HG03354 (cell line): ENCODE data around the gene PLEKHG4.

Source experiments
- ATAC-seq: cut with Tn5 transposase; IDR thresholded peaks from one replicate; pipeline ENCODE4 v1.9.1; 2021; ENCODE audit warnings: mild to moderate bottlenecking; ENCODE audit not compliant: unreplicated experiment, poor library complexity, severe bottlenecking

Gene PLEKHG4

DNA sequence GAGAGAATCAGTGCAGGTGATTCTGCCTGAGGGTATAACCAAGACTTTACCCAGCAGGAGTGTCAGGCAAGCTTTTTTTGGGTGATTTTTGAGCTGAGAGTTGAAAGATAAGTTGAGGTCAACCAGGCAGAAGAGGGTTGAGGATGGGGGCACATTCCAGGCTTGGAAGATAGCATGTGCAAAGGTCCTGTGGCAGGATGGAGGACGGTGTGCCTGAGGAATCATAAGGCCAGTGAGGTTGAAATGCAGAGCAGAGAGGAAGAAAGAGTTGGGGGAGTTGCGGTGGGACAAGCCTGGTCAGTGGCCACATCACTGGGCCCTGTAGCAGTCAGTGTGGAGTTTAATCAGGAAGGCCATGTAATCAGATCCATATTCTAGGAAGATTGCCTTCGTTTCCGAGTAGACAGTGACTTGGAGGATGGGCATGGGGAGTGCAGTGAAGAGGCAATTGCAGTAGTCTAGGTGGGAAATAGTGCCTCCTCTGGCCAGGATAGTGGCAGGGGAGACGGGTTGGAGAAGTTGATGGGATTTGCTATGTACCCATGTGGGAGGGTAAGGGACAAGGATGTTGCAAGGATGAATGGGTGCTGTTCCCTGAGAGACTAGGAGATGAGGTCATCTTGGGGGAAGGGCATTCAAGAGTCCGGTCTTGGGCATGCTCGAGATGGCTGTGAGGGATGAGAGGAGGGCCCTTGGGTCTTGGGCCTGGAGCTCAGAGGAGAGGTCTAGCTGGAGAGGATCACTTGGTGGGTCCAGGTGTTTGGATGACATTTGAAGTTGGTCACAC, 3.9 kb downstream of the PLEKHG4 start:
- no peak for ATAC-seq

DNA sequence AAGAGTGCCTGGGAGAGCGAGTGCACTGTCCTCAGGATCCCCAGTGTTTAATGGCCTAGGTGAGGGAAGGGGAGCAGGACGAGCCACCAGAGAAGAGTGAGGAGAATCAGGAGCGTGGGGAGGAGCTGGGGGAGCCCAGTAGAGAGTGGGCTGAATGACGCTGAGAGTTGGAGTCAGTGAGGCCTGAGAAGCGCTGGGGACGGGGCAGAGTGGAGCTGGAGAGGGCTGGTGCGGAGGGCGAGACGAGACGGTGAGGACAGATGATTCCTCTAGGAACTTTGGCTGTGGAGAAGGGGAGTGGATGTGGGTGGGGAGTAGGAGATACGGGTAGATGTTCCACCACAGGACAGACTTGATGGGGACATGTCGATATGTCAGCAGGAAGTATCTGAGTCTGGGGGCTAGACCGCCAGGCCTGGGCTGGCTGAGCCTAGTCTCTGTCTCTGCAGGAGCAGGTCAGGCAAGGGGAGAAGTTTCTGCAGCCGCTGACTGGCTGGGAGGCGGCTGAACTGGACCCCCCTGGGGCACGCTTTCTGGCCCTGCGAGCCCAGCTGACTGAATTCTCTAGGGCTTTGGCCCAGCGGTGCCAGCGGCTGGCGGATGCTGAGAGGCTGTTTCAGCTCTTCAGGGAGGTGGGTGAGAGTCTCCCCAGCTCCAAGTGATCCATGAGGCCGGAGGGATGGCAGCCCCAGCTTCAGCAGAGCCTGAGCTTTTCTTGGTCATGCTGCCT, 4.7 kb downstream of the PLEKHG4 start:
- no peak for ATAC-seq

DNA sequence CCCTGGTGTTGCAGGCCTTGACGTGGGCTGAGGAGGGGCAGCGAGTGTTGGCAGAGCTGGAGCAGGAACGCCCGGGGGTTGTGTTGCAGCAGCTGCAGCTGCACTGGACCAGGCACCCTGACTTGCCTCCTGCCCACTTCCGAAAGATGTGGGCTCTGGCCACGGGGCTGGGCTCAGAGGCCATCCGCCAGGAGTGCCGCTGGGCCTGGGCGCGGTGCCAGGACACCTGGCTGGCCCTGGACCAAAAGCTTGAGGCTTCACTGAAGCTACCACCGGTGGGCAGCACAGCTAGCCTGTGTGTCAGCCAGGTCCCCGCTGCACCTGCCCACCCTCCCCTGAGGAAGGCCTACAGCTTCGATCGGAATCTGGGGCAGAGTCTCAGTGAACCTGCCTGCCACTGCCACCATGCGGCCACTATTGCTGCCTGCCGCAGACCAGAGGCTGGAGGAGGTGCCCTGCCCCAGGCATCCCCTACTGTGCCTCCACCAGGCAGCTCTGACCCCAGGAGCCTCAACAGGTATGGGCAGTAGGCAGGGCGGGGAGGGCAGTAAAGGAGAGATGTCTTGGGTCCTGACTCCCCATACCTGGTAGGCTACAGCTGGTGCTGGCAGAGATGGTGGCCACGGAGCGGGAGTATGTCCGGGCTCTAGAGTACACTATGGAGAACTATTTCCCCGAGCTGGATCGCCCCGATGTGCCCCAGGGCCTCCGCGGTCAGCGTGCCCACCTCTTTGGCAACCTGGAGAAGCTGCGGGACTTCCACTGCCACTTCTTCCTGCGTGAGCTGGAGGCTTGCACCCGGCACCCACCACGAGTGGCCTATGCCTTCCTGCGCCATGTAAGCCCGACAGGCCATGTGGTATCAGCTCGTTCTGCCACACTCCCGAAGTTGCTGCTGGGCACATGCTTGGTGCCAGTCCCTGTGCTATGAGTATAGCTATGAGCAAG, 5.6 kb downstream of the PLEKHG4 start:
- no peak for ATAC-seq

DNA sequence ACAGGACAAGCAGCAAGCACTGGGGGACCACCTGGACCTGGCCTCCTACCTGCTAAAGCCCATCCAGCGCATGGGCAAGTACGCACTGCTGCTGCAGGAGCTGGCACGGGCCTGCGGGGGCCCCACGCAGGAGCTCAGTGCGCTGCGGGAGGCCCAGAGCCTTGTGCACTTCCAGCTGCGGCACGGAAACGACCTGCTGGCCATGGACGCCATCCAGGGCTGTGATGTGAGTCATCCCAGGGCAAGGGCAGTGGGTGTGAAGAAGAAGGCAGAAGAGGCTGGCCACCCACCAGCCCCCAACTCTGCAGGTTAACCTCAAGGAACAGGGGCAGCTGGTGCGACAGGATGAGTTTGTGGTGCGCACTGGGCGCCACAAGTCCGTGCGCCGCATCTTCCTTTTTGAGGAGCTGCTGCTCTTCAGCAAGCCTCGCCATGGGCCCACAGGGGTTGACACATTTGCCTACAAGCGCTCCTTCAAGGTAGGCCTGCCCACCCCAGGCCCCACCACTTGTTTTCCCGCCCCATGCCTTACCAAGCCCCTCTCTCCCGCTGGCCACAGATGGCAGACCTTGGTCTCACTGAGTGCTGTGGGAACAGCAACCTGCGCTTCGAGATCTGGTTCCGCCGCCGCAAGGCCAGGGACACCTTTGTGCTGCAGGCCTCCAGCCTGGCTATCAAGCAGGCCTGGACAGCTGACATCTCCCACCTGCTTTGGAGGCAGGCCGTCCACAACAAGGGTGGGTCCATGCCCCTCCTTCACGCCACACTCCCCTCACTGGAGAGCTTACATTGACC, 7.3 kb downstream of the PLEKHG4 start:
- no peak for ATAC-seq

DNA sequence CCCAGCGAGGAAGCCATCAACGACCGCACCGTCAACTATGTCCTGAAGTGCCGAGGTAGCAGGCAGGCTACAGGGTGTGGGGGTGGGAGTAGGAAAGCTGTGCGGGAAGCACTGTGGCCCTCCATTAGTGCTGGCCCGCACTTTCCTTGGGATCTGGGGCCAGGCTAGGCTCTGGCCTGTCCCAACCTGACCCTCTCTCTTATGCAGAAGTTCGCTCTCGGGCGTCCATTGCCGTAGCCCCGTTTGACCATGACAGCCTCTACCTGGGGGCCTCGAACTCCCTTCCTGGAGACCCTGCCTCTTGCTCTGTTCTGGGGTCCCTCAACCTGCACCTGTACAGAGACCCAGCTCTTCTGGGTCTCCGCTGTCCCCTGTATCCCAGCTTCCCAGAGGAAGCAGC, 8.6 kb downstream of the PLEKHG4 start:
- no peak for ATAC-seq

DNA sequence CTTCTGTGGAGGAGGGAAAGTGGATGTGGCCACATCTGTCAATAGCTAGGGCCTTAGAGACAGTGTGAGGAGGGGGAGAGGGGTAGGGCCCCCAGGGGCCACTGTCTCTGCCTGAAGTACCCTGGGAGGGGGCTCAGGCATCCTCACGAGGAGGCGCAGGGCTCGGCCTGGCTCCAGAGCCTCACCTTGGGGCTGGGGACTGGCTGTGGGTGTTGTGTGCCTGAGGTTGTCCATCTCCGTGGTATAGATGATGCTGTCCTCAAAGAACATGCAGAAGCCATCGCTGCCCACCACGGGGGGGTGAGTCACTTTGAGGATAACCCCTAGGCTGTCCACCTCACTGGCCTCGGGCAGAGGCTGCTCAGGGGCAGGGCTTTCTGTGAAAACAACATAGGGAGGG, 12.1 kb downstream of the PLEKHG4 start:
- no peak for ATAC-seq

DNA sequence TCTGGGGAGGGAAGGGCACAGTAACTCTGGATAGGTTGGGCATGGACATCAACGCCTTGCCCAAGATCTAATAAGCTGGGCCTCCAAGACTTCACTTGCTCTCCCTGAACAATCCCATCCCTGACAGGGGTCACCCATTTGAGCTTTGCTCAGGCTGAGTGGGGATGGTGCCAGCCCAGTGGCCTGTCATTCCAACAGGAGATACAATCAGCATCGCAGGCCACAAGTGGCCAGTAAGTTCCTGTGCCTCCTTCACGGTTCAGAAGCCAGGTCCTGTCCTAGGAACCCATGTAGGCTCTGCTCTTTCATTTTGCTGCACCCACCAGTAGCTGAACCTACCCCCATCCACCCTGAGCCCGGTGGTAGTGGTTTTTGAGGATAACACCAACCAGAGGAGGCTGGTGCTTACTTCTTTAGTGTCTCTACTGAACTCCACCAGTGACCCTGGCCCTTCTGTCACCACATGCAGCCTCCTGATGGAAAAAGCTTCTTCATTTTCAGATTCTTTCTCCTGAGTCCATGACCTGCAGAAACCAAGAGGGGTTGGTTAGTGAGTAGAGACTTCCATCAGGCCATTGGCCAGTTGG, 14.9 kb downstream of the PLEKHG4 start:
- ATAC-seq: no peak

DNA sequence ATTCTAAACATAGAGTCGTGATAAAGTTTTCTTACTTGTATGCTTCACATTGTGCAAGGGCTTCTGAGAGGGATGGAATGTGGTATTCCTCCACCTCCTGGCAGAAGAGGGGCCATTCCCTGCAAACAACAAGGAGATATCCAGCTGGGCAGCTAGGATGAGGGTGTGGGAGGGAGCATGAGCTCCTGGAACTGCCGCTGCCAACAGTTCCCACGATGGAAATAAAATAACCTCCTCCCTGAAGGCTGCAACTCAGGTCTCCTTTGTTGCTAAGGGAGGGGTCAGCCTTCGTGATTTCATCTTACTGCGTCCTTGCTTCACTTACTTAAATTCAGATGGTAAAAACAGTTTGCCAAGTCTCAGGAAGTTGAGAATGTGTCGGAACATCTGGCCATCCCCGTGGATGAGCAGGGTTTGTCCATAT, 15.6 kb downstream of the PLEKHG4 start:
- no peak for ATAC-seq

DNA sequence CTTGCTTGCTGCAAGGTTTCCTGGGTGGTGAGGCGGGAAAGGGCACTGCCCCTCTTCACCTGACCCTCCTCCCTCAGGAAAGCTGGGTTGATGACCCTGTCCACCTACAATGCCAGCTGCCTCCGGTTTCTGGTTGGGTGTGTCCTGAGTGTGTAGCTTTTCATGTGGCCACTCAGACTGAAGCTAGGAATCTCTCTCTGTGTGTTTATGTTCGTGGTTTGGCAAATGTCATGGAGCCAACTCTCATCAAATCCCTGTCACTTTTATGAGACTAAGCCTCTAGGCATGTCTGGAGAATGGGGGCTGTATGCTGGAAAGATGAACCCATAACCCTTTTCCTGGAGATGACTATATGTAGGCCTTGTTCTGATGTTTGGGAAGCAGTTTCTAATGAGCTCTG, 17.1 kb downstream of the PLEKHG4 start:
- ATAC-seq: no peak

DNA sequence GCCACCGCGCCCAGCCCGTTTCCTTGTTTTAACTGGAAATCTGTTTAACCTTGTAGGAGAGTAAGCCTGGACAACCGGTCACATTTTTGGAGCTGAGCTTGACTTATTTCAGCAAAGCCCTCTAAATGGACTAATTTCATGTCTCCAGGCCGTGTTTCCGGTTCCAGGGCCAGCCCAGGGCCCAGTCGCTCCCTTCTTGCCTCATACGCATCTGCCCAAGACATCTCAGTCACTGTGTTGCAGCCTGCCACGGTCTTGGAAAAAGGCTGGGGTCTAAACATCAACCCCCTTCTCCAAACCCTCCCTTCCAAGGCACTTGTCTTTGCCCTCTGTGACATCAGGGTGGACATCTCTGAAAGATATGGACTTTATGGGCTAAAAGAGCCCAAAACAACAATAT, 18.9 kb downstream of the PLEKHG4 start:
- no peak for ATAC-seq

DNA sequence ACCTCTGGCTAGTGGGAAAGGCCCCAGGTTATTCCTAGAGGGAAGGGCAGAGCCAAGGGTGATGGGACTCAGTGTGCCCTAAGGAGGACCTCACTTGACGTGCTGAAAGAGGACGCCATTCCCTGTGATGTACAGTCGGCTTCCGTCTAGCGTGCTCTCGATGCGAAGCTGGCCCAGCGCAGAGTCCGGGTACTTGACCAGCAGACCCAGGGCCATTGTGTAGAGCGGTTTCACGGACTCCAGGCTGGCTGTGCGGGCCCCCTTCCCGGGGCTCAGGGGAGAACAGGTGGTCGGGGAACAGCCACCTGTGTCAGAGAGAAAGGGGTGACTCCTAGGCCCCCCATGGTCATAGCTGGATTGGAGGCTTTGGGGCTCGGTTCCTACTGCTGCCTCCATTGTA, 19.9 kb downstream of the PLEKHG4 start:
- ATAC-seq: no peak

DNA sequence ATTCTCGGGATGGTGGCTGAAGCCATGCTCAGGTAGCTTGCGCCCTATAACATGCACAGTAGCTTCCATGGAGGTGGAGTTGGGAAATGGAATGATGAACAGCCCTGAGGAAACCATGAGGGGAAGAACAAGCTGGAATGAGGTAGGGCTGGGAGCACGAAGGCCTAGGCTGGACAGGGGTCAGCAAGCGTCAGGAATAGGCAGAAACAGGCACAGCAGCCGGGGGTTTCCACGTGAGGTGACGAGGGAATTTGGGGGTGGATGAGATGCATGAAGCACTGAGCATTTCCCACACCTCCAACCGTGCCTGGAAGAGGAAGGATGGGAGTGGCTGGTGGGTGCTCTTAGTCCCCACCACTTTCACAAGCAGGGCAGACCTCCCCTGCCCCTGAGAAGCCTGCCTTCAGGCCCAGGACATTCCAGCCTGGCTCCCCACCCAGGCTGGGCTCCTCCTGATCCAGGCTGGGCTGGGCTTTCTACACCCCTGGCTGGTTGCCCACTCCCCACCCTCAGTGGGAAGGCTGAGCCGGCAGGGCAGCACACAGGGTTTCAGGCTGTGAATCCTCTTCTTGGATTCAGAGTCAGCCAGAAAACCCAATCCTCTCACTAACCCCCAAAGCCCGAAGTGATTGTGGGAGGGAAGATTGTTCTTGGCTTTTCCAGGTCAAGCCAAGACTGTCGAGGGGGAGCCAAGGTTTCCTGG, 21.9 kb downstream of the PLEKHG4 start:
- ATAC-seq: no peak

DNA sequence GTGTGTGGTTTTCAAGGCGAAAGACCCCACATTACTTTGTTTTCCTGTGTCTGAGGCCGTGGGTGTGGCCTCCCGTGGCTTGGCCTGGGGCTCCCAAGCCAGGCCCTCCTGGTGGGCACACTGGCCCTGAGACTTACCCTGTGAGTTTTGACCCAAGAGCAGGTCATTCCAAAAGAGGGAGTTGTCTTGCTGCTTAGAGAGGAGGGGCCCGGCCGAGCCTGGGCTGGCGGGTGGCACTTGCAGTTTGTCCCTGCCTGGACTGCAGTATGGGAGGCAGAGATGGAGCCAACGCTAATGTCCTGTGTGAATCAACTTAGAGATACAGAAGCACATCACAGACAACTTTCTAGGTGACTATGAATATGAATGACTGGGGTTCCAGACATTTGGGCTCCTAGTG, 22.7 kb downstream of the PLEKHG4 start:
- ATAC-seq: no peak

DNA sequence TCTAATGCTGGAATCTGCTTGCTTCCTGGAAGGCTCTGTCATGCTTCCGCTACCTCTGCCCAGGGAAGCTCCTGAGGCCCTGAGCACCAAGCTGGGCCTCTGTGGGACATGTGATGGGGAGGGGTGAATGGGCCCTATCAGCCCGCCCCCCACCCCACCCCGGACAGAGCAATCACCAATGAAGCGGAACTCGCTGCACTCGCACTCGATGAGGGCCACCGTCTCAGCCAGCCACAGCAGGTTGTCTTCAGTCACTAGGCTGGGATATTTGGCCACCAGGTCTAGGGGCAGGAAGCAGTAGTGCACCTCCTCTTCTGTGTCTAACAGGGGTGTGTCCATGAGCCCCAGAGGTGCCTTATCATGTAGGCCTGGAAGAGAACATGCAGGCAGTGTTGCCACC, 23.6 kb downstream of the PLEKHG4 start:
- no peak for ATAC-seq

DNA sequence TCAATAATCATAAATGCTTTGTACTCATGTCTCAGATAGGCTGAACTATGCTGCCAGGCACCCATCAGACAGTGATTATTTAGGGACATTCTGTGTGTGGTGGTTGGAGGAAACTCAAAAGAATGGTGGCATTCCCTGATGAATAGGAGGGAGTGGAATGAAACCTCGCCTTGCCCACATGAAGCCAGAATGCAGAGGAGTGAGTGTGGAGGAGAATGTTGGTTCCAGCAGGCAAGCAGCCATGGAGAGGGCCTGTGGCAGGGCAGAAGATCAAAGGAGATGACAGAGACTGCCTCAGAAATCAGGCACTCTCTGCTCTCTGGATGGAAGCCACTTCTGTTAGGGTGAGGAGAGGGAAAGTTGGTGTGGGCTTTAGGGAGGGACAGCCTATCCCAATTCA, 24.7 kb downstream of the PLEKHG4 start:
- no peak for ATAC-seq

DNA sequence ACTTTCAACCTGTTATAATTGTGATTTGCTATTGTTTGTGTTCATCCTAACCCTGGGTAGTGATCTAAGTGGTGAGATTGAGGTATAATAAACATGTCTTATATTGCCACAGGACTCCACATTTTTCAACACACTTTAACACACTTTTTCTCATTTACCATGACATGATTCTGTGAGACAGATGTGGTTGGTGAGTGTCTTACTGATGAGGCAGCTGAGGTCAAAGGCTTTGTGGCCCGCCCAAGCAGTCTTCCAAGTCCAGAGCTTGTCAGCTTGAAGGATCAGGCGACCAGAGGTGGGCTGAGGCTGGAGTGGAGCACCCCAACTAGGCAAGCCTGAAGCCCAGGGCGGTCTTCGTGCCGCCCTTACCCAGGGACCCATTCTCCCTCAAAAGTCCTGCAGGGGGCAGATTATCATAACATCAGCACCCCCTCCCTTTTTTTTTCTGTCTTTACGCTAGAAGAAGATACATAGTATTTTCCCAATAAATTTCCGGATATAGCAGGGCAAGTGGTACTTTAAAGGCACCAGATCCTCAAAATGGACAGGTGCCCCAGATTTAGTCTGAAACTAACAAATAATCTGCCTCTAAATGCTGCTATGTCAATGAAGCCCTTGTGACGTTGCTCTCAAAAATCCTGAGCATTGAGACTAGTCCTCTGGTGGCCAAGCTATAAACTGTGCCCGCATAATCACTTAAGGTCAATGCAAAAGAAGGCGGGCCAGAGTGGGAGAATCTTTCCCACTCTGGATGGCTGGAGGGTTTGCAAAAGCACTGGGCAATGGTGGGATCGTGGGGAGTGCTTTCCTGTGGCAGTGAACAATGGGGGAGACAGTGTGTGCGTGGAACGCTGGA, 26.1 kb downstream of the PLEKHG4 start:
- ATAC-seq: no peak

DNA sequence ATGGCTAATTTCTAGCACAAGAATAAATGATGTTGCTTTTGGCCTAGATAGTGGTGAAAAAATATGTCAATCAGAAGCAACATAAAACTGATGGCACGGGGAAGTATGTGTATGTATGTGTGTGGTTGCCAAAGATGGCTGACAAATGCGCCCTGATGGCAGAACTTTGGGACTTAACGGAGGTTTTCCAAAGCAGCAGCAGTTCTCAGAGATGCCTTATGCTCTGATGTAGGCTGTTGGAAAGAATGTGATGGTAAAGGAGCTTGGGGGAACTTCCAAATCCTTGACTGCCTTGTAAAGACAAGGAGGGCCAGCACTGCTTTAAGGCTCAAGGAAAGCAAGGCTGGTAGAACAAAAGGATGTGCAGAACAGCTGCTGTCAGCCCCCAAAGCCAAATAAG, 31.2 kb downstream of the PLEKHG4 start:
- ATAC-seq: no peak
